Neural cell (in vitro differentiated cells): ENCODE results near the gene IRF2BPL. TPM values are rescaled to one million over a fixed set of nuclear protein-coding genes. Genes with fewer than 3 reads are reported as not detected.

ENCODE experiments used
- H2AFZ ChIP-seq: fragments of 200-600, 300-800 bp; sonication (generic), shearing (Covaris generic); 2 replicates; pipeline ENCODE4 v1.6.0; 2014; ENCODE audit warnings: low read depth, mild to moderate bottlenecking, antibody characterized with exemption, low read length, moderate library complexity
- H3F3A ChIP-seq: fragments of 200-600 bp; shearing (Covaris generic); 2 replicates; pipeline ENCODE4 v1.6.1; 2016; ENCODE audit warnings: mild to moderate bottlenecking, moderate library complexity, mixed read lengths, antibody characterized with exemption, low read length; ENCODE audit not compliant: insufficient read depth, poor library complexity, severe bottlenecking
- H3K27ac ChIP-seq: fragments of 200-600, 300-800 bp; sonication (generic), shearing (Covaris generic); 2 replicates; pipeline ENCODE4 v1.5.1; 2014; ENCODE audit warnings: mild to moderate bottlenecking, low read length, moderate library complexity
- H3K27me3 ChIP-seq: fragments of 300-800, 200-600 bp; sonication (generic), shearing (Covaris generic); 2 replicates; pipeline ENCODE4 v1.6.0; 2014; ENCODE audit warnings: mild to moderate bottlenecking, low read depth, low read length, moderate library complexity; ENCODE audit not compliant: insufficient read depth
- H3K36me3 ChIP-seq: fragments of 300-800, 200-600 bp; sonication (generic), shearing (Covaris generic); 2 replicates; pipeline ENCODE4 v1.5.1; 2014; ENCODE audit warnings: mild to moderate bottlenecking, antibody characterized with exemption, low read length, moderate library complexity; ENCODE audit not compliant: insufficient read depth
- H3K4me2 ChIP-seq: fragments of 300-800, 200-600 bp; sonication (generic), shearing (Covaris generic); 2 replicates; pipeline ENCODE4 v1.6.0; 2014; ENCODE audit warnings: mild to moderate bottlenecking, low read length
- H3K4me3 ChIP-seq: fragments of 300-800, 200-600 bp; sonication (generic), shearing (Covaris generic); 2 replicates; pipeline ENCODE4 v1.5.1; 2014; ENCODE audit warnings: mild to moderate bottlenecking, low read length, moderate library complexity
- H3K79me2 ChIP-seq: fragments of 200-600 bp; shearing (Covaris generic); replicated peaks from 2 replicates; pipeline ENCODE4 v1.6.0; 2014; ENCODE audit warnings: mild to moderate bottlenecking, low read length, moderate library complexity; ENCODE audit not compliant: insufficient read depth
- H3K9ac ChIP-seq: fragments of 300-800, 200-600 bp; sonication (generic), shearing (Covaris generic); 2 replicates; pipeline ENCODE4 v1.6.1; 2016; ENCODE audit warnings: mild to moderate bottlenecking, low read length, mixed read lengths
- H3K9me2 ChIP-seq: fragments of 200-600 bp; shearing (Covaris generic); 2 replicates; pipeline ENCODE4 v1.6.1; 2016; ENCODE audit warnings: mild to moderate bottlenecking, low read length, mixed read lengths; ENCODE audit not compliant: insufficient read depth
- H3K9me3 ChIP-seq: fragments of 200-600, 300-800 bp; sonication (generic), shearing (Covaris generic); 2 replicates; pipeline ENCODE4 v1.6.1; 2016; ENCODE audit warnings: mild to moderate bottlenecking, mixed run types, low read length, moderate library complexity, mixed read lengths
- H4K20me1 ChIP-seq: fragments of 200-600 bp; shearing (Covaris generic); 2 replicates; pipeline ENCODE4 v1.6.1; 2016; ENCODE audit warnings: mild to moderate bottlenecking, mixed run types; ENCODE audit not compliant: insufficient read depth
- CTCF ChIP-seq: fragments of 450-650 bp; IDR thresholded peaks from 2 replicates; pipeline ENCODE4 v1.5.1; 2014; ENCODE audit warnings: antibody characterized with exemption, mild to moderate bottlenecking, moderate library complexity; ENCODE audit not compliant: poor library complexity, severe bottlenecking
- EP300 ChIP-seq: fragments of 450-650 bp; conservative IDR thresholded peaks from 2 replicates; pipeline ENCODE4 v1.6.1; 2014; ENCODE audit warnings: antibody characterized with exemption, mild to moderate bottlenecking, moderate library complexity; ENCODE audit not compliant: poor library complexity, severe bottlenecking
- EZH2 ChIP-seq: fragments of 200-600, 300-800 bp; shearing (Covaris generic), sonication (generic); IDR thresholded peaks from 2 replicates; pipeline ENCODE4 v1.6.1; 2014; ENCODE audit warnings: antibody characterized with exemption, low read length, borderline replicate concordance, mild to moderate bottlenecking; ENCODE audit not compliant: insufficient read depth, poor library complexity, severe bottlenecking
- MXI1 ChIP-seq: fragments of 450-650 bp; conservative IDR thresholded peaks from 2 replicates; pipeline ENCODE4 v1.6.1; 2014; ENCODE audit warnings: antibody characterized with exemption, mild to moderate bottlenecking; ENCODE audit not compliant: poor library complexity, severe bottlenecking
- POLR2AphosphoS5 ChIP-seq: IDR thresholded peaks from 2 replicates; pipeline ENCODE4 v1.6.1; 2012
- RAD21 ChIP-seq: fragments of 450-650 bp; conservative IDR thresholded peaks from 2 replicates; pipeline ENCODE4 v1.6.1; 2014; ENCODE audit warnings: antibody characterized with exemption, mild to moderate bottlenecking, moderate library complexity
- SMC3 ChIP-seq: fragments of 450-650 bp; conservative IDR thresholded peaks from 2 replicates; pipeline ENCODE4 v1.6.1; 2014; ENCODE audit warnings: antibody characterized with exemption, mild to moderate bottlenecking, moderate library complexity; ENCODE audit not compliant: poor library complexity
- TAF1 ChIP-seq: IDR thresholded peaks from 2 replicates; pipeline ENCODE4 v1.6.1; 2012; ENCODE audit warnings: low read depth
- polyA plus RNA-seq: library from polyadenylated mRNA; depleted of rRNA; stranded (reverse); fragments of >200 nt; gene quantifications from 2 replicates; pipeline ENCODE4 v1.2.3, GENCODE V29; 2014
- TF ChIP-seq, protein P1 (sequence below): IDR thresholded peaks from 2 replicates; pipeline ENCODE4 v1.6.1; 2012; ENCODE audit warnings: borderline replicate concordance

The IRF2BPL gene
- polyA plus RNA-seq, 1 donor from 2014 or later: 42.9 TPM

DNA sequence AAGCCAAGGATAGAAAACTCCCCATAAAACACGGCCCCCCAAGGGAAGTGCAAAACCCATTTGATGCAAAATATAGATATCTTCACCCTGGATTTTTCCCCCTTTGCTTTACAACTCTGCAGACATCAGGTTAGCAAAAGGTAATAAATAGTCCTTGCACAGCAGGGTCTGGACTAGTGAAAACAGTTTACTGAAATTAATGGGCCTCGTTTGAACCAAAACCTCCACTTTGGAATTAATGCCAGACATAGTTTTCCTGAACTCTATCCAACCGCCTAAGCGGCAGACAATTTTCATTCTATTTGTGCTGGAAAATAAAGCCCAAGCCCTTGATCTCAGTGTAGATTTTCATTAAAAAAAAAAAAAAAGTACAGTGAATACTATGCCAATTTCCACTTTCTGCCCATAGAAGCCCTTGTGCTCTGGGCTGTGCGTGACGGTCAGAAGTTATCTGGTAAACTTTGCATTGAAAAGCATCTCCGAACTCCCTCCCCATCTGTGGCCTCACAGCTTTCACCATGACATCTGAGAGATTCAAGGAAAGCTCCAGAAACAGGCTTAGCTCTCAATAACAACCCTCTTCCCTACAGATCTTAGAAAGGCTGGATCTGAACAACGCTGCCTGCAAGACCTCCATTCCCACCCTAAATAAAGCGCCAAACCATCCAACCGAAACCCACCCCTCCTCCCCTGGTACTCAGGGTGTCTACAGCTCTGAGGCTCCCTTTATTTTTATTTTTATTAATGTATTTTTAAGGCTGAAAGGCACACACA, 11.0 kb upstream of the IRF2BPL start:
- Histone ChIP-seq H3K27ac (peak overlapping the region; percentile 100), H3K4me3 (peak overlapping the region; percentile 61), H3K9me2 (no peaks in the 10 kb centered on the region), H3K79me2 (peaks cover 3% of the 10 kb centered on the region), H3K36me3 (no peaks in the 10 kb centered on the region), H3K9me3 (no peaks in the 10 kb centered on the region), H3F3A (no peaks in the 10 kb centered on the region), H3K4me2 (peak overlapping the region; percentile 99), H2AFZ (no peak overlapping the region), H3K27me3 (no peaks in the 10 kb centered on the region), H4K20me1 (no peaks in the 10 kb centered on the region), H3K9ac (peak overlapping the region; percentile 90)
- TF ChIP-seq POLR2AphosphoS5 (peak; percentile 48), EZH2 (no peak)

GRCh38 chr14:77037938-77038568, 9.5 kb upstream of the IRF2BPL start:
- Histone ChIP-seq H3K9ac (peak overlapping the region; percentile 90), H3K4me3 (peak overlapping the region; percentile 61), H3K36me3 (no peaks in the 10 kb centered on the region)

More at GRCh38 chr14:77037938-77038568, 9.5 kb upstream of the IRF2BPL start:
- H3K4me2 ChIP-seq: peak overlapping the region; percentile 13
- H3K9me2 ChIP-seq: no peaks in the 10 kb centered on the region
- peaks cover 4% of the 10 kb centered on the region for H3K79me2 ChIP-seq
- peak overlapping the region; percentile 9 for H2AFZ ChIP-seq
- TF ChIP-seq EP300 (no peak), RAD21 (no peak), TAF1 (no peak), CTCF (no peak), EZH2 (no peak), MXI1 (no peak), SMC3 (no peak), POLR2AphosphoS5 (no peak)
- TF ChIP-seq, protein P1, sequence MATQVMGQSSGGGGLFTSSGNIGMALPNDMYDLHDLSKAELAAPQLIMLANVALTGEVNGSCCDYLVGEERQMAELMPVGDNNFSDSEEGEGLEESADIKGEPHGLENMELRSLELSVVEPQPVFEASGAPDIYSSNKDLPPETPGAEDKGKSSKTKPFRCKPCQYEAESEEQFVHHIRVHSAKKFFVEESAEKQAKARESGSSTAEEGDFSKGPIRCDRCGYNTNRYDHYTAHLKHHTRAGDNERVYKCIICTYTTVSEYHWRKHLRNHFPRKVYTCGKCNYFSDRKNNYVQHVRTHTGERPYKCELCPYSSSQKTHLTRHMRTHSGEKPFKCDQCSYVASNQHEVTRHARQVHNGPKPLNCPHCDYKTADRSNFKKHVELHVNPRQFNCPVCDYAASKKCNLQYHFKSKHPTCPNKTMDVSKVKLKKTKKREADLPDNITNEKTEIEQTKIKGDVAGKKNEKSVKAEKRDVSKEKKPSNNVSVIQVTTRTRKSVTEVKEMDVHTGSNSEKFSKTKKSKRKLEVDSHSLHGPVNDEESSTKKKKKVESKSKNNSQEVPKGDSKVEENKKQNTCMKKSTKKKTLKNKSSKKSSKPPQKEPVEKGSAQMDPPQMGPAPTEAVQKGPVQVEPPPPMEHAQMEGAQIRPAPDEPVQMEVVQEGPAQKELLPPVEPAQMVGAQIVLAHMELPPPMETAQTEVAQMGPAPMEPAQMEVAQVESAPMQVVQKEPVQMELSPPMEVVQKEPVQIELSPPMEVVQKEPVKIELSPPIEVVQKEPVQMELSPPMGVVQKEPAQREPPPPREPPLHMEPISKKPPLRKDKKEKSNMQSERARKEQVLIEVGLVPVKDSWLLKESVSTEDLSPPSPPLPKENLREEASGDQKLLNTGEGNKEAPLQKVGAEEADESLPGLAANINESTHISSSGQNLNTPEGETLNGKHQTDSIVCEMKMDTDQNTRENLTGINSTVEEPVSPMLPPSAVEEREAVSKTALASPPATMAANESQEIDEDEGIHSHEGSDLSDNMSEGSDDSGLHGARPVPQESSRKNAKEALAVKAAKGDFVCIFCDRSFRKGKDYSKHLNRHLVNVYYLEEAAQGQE: no peak
- H4K20me1 ChIP-seq: no peaks in the 10 kb centered on the region
- no peaks in the 10 kb centered on the region for H3K9me3 ChIP-seq
- H3K27me3 ChIP-seq: no peaks in the 10 kb centered on the region
- no peaks in the 10 kb centered on the region for H3F3A ChIP-seq
- H3K27ac ChIP-seq: peak overlapping the region; percentile 100
